Activated T-cell treated with anti-CD3 and anti-CD28 coated beads for 24 hours (primary cell): ENCODE results near the gene NRXN3.

Experiments used
- DNase-seq: peaks from one replicate; pipeline ENCODE4 v3.0.0-alpha.2; 2020; ENCODE audit warnings: low read depth

The NRXN3 gene

GRCh38 chr14:79693935-79694334, 1523.8 kb downstream of the NRXN3 start:
- DNase-seq, result no peak

DNA sequence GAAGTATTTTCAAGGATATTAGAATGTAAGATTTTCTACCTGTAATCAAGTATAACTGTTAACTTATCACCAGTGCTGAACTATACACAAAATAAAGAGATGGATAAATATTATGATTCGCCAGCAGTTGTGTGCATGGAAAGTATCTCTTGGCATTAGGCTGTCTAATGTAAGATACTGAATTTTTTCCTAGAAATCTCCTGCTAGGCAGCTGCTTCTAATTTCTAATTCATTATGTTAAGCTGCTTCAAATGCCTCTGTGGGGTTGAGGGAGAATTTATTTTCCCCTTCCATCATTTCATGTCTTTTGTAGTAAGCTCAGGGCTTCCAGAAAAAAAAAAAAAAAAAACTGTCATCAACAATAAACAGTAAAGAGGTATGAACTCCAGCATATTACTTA, 1525.1 kb downstream of the NRXN3 start:
- DNase-seq, result no peak

GRCh38 chr14:79698298-79698711, 1528.1 kb downstream of the NRXN3 start:
- DNase-seq, result no peak

GRCh38 chr14:79699206-79699605, 1529.0 kb downstream of the NRXN3 start:
- no peak for DNase-seq

DNA sequence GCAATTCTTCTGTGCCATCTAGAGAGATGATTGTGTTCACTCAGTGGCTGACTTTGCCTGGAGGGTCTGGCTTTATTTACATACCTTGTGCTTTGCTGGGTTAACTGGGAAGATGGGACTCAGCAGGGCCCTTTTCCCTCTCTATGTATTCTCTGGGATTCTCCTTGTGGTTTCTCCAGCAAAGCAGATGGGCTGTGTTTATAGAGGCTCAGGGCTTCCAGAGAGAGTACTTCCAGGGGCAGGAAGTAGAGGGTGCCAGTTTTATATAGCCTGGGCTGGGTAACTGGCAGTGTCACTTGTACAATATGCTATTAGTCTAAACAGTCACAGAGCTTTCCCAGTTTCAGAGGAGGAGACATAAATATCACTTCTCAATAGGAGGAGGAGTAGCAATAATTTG, 1531.2 kb downstream of the NRXN3 start:
- DNase-seq, result no peak

DNA sequence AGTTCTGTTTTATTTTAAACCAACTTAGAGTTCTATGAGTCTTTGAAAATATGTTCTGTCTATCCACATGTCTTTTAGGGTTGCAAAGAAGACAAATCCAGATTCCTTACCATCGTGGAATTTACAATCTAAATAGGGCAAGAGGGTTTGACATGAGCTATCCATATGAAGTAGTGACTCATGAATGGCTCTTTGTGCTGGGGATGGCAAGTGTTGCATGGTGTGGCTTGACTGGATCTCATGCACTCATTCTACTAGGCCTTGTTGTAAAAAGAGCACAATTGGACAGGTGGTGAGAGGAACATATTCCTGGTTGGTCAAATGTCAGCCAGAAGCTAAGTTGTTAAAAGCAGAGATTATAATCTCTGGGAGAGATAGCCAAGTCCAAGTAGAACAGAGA, 1532.0 kb downstream of the NRXN3 start:
- DNase-seq, result no peak

DNA sequence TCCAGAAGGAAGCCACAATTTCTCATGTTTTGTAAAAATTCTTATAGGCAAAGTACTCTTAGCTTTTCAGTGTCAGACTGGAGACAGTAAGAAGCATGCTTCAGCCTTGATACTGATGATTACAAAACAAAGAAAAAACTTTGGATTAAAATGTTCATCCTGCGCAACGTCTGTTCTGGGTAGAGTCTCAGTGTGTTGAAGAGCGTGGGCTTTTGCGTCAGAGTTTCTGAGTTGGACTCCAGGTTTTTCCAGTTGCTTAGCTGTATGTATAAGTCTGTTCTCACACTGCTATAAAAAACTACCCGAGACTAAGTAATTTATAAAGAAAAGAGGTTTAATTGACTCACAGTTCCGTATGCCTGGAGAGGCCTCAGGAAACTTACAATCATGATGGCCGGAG, 1533.0 kb downstream of the NRXN3 start:
- DNase-seq, result no peak

DNA sequence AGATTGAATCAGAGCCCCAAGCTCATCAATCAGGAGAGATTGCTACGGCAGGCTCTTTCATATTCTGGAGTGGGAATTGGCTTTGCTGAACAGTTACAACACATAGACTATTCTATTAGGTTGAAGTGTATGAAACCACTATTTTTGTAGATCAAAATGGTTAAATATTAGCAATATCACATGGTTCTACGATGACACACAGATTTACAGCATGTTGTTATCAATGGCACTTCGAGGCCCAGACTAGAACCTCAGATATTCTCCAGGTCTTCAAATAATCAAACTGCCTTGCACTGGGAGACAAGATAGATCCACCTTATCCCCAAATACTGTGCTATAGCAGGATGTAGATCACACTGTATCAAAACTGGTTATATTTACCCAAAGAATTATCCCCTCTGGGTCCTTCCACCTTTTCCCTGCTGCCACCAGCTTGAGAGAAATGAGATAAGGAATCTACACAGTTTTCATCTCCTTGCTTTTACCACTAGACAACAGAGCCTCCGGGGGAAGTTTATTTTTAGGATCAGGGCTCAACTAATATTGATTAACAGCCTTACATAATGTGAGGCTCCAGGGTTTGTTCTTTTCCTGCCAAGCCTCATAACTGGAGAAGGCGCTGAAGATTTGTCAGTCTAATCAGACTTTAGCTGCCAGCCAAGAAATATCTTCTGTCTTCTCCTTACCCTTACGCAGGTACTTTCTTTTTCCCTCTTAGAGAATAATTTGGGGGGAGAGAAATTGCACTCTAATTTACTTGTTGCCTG, 1534.1 kb downstream of the NRXN3 start:
- DNase-seq, result no peak

GRCh38 chr14:79705126-79705894, 1535.1 kb downstream of the NRXN3 start:
- no peak for DNase-seq

DNA sequence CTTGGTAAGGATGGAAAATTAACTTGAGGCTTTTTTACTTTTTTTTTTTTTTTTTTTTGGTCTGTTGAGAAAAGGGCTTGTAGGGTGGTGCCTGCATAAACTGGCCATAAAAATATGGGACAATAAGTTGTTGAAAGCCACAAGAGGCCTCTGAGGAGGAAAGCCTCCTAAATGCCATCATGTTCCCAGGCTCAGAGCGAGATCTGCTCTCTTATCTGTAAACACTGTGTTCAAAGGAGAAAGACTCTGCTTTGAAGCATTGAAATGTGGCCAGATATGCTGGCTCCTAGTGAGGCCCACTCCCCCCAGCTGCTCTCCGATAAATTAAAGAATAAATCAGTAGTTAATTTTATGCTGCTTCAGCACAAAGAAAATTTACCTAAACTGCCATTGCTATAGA, 1536.2 kb downstream of the NRXN3 start:
- no peak for DNase-seq

DNA sequence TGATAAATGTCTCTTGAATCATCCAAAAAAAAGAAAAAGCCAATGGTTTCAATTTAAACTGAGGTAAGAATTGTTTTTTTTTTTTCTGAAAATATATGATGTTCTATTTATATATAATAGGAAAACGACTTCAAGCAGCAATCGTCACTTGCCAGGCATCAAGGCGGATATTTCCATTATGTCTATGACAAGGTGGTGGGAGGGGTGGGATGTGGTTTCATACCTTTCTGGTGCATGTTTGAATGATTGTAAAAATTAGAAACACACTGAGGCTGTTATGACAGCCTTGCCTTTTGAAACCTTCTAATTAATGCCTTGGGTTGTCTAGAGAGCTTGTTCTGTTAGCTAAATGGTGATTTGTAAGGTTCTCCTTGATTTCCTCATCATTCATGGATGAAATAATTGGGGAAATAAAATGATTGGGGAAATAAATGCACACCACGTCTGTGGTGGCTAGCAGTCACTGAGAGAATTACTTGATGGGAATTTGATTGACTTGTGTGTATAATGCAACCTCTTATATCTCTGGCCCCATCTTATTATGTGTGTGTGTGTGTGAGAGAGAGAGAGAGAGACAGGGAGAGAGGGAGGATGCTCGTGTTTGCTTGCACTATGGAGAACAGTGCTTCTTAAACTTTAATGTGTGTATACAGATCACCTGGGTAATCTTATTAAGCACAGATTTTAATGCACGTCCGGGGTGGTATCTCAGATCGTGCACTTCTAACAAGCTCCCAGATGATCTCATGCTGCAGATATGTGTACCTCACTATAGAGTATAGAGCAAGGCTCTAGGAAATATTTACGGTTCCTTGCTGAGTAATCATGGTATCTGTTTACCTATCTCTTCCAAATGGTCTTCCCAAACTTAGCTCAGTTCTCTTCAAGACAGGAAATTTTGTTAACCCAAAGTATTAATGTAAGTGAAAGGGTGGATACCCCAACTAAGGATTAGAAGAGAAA, 1538.5 kb downstream of the NRXN3 start:
- no peak for DNase-seq

DNA sequence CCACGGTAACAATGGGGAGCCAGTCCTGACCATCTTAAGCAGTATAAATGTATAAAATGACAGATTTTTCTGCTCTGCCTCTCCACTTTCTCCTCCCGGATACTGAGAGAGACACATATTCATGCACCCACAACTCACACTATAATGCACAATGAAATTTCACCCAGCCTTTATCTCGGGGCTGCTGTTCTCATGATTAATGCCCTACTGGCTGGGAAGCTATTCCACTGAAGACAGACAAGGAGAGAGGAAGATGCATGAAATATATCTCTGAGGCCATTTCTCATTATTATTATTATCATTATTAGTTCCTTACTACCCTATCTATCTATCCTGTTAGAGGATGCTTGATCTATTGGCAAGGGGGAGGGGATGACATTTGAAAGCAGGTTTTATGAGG, 1539.4 kb downstream of the NRXN3 start:
- DNase-seq, result no peak

DNA sequence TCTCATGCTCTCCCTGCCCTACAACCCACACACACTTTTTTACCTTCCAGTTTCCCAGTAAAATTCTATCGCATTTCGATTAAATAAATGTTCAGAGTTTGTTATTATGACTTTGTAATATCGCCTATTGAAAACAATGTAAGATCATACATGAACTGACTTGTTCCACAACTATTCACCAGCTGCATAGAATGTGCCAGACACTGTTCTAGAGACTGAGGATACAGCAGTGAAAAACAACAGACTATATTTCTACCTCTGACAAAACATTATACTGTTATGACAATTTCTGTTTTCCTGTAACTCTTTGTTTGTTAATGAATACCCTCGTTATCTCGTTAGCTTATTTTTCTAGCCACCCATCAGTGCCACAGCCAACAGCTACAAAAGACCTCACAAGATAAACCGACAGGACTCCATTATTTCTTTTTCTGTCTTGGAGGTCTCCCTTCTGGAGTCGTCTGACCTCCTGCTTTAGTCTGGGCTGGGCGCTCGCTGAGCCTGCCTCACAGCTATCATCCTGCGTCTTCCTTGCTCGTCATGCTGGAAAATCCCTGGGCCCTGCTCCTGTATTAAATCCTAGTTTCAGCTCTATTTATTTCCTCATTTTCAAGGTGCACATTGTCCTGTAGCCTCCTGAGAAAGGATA, 1542.3 kb downstream of the NRXN3 start:
- DNase-seq, result no peak

DNA sequence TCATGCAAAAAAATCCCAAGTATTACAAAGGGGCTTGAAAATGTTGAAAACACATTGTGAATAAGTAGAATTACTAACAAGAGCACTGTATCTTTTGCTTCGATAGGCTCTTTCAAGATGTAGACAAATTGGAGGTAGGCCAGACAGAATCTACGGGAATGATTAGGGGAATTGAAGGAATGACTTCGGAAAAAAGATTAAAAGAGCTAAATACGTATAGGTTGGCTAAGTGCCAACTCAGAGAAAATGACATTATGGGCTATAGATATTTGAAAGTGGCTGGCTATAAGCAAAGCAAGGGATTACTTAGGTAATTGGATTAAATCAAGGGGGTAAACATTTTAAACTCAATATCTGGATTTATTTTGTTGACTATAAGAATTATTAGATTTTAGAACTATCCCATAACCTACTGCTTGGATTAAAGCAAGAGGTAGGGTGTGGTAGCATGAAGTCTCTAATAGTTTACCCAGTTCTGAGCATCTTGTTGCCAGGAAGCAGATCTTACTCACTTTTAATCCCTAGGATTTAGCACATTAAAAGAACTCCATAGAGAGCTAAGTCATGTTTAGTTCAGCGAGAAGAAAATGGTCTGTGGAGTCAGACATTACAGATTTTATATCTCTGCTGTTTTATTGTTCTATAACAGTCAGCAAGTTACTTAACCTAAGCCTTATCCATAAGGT, 1551.4 kb downstream of the NRXN3 start:
- DNase-seq, result no peak

GRCh38 chr14:79724934-79725717, 1555.0 kb downstream of the NRXN3 start:
- DNase-seq, result no peak

- no peak for DNase-seq
Measured at GRCh38 chr14:79727900-79728299, 1557.7 kb downstream of the NRXN3 start.

GRCh38 chr14:79728331-79728730, 1558.2 kb downstream of the NRXN3 start:
- DNase-seq, result no peak

DNA sequence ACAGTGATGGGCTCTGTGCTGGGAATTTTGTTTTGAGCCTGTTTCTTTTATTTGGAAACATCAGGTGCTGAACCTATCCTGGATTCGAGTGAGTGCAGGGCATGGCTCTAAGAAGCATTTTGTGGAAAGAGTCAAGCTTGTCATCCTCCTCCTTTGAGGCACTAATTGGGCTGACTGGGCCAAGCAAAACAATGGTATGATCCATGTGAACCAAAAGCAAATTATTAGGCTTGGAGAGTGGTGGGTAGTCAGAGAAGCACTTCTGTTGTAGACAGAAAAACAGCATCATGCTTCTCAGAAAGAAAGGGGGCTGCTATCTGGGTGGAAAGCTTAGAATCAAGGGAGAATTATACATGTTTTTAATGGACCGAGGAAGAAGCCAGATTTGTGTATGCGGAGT, 1559.6 kb downstream of the NRXN3 start:
- DNase-seq, result no peak

GRCh38 chr14:79730196-79730595, 1560.0 kb downstream of the NRXN3 start:
- no peak for DNase-seq

GRCh38 chr14:79730953-79731352, 1560.8 kb downstream of the NRXN3 start:
- no peak for DNase-seq
